Liver (tissue), 9 donors: ENCODE data around the gene GIMAP2. TPM values are rescaled to one million over a fixed set of nuclear protein-coding genes. Genes with fewer than 3 reads are reported as not detected.

Experiments used
- DNase-seq: peaks from one replicate; pipeline ENCODE4 v3.0.0-alpha.2; 2017; ENCODE audit warnings: low spot score
- H3K27ac ChIP-seq, 2 donors: one replicate each; pipeline ENCODE4 v1.7.0; 2013; ENCODE audit warnings: inconsistent platforms in 2 of 2, low read length in 2 of 2, control low read depth in 1 of 2, low read depth in 1 of 2, mild to moderate bottlenecking in 1 of 2
- H3K27me3 ChIP-seq, 4 donors: one replicate each; pipeline versions ENCODE4 v1.6.1 to v1.7.0; 2013; ENCODE audit warnings: low read length in 3 of 4, inconsistent platforms in 1 of 4, mild to moderate bottlenecking in 1 of 4, moderate library complexity in 1 of 4; ENCODE audit not compliant: control insufficient read depth in 4 of 4, insufficient read depth in 4 of 4
- H3K36me3 ChIP-seq, 4 donors: one replicate each; pipeline versions ENCODE4 v1.6.1 to v1.7.0; 2013; ENCODE audit warnings: low read length in 3 of 4, mild to moderate bottlenecking in 3 of 4, low read depth in 1 of 4, moderate library complexity in 1 of 4; ENCODE audit not compliant: control insufficient read depth in 4 of 4, insufficient read depth in 3 of 4
- H3K4me1 ChIP-seq, 4 donors: one replicate each; pipeline versions ENCODE4 v1.6.1 to v1.7.0; 2013; ENCODE audit warnings: low read length in 3 of 4, mild to moderate bottlenecking in 3 of 4, moderate library complexity in 1 of 4; ENCODE audit not compliant: control insufficient read depth in 4 of 4, insufficient read depth in 4 of 4
- H3K4me3 ChIP-seq, 3 donors: one replicate each; pipeline versions ENCODE4 v1.6.1 to v1.7.0; 2013; ENCODE audit warnings: low read length in 3 of 3, control low read depth in 1 of 3, low read depth in 1 of 3, mild to moderate bottlenecking in 1 of 3
- H3K9ac ChIP-seq, 2 donors: one replicate each; pipeline ENCODE4 v1.7.0; 2013; ENCODE audit warnings: low read length in 2 of 2, mild to moderate bottlenecking in 2 of 2, moderate library complexity in 2 of 2, control low read depth in 1 of 2, low read depth in 1 of 2
- H3K9me3 ChIP-seq, 4 donors: one replicate each; pipeline versions ENCODE4 v1.6.1 to v1.7.0; 2013; ENCODE audit warnings: low read length in 3 of 4; ENCODE audit not compliant: control insufficient read depth in 4 of 4
- ATF3 ChIP-seq: IDR thresholded peaks from 2 replicates; pipeline ENCODE4 v1.6.1; 2016; ENCODE audit warnings: antibody characterized with exemption
- CTCF ChIP-seq: fragments of 150-350 bp; IDR thresholded peaks from 2 replicates; pipeline ENCODE4 v1.5.1; 2017; ENCODE audit warnings: improper control_type of control experiment, low read depth, low read length; ENCODE audit not compliant: missing input control
- EGR1 ChIP-seq, 2 donors: IDR thresholded peaks; 2 replicates each; pipeline ENCODE4 v1.6.1; 2016 to 2018; ENCODE audit warnings: antibody characterized with exemption in 2 of 2, low read depth in 2 of 2
- FOXA1 ChIP-seq: IDR thresholded peaks from 2 replicates; pipeline ENCODE4 v1.6.1; 2016; ENCODE audit warnings: antibody characterized with exemption
- FOXA2 ChIP-seq: IDR thresholded peaks from 2 replicates; pipeline ENCODE4 v1.6.1; 2016; ENCODE audit warnings: antibody characterized with exemption
- GABPA ChIP-seq, 2 donors: IDR thresholded peaks in 1 of 2; conservative IDR thresholded peaks in 1 of 2; 2 replicates each; pipeline ENCODE4 v1.6.1; 2016; ENCODE audit warnings: antibody characterized with exemption in 2 of 2, mild to moderate bottlenecking in 1 of 2, moderate library complexity in 1 of 2
- HNF4A ChIP-seq, 2 donors: conservative IDR thresholded peaks; 2 replicates each; pipeline ENCODE4 v1.6.1; 2016; ENCODE audit warnings: antibody characterized with exemption in 2 of 2, mild to moderate bottlenecking in 2 of 2
- HNF4G ChIP-seq: IDR thresholded peaks from 2 replicates; pipeline ENCODE4 v1.6.1; 2016; ENCODE audit warnings: antibody characterized with exemption
- JUND ChIP-seq, 2 donors: IDR thresholded peaks; 2 replicates each; pipeline ENCODE4 v1.6.1; 2016; ENCODE audit warnings: antibody characterized with exemption in 2 of 2
- NR2F2 ChIP-seq: IDR thresholded peaks from 2 replicates; pipeline ENCODE4 v1.6.1; 2016; ENCODE audit warnings: antibody characterized with exemption
- RAD21 ChIP-seq, 2 donors: IDR thresholded peaks; 2 replicates each; pipeline ENCODE4 v1.6.1; 2016; ENCODE audit warnings: antibody characterized with exemption in 2 of 2, mild to moderate bottlenecking in 2 of 2
- RXRA ChIP-seq, 2 donors: IDR thresholded peaks; 2 replicates each; pipeline ENCODE4 v1.6.1; 2017 to 2018; ENCODE audit warnings: antibody characterized with exemption in 2 of 2, mild to moderate bottlenecking in 1 of 2
- SP1 ChIP-seq: IDR thresholded peaks from 2 replicates; pipeline ENCODE4 v1.6.1; 2018; ENCODE audit warnings: antibody characterized with exemption, mild to moderate bottlenecking
- TAF1 ChIP-seq: conservative IDR thresholded peaks from 2 replicates; pipeline ENCODE4 v1.6.1; 2016; ENCODE audit warnings: antibody characterized with exemption, mild to moderate bottlenecking
- YY1 ChIP-seq: IDR thresholded peaks from 2 replicates; pipeline ENCODE4 v1.6.1; 2016; ENCODE audit warnings: antibody characterized with exemption, mild to moderate bottlenecking
- ZBTB33 ChIP-seq: IDR thresholded peaks from 2 replicates; pipeline ENCODE4 v1.6.1; 2016; ENCODE audit warnings: antibody characterized with exemption
- WGBS: extraction: QIAGEN DNeasy Blood & Tissue Kit; methylation state at CpG from one replicate; pipeline ENCODE4 v1.1.7; 2013; 5-methylcytosine and 5-hydroxymethylcytosine counted together
- polyA plus RNA-seq, 2 donors: library from polyadenylated mRNA; stranded (reverse) in 1 of 2; unstranded in 1 of 2; fragments of 200-250 nt in 1 of 2; fragments of >200 nt in 1 of 2; fragmentation: Nextera tagmentation in 1 of 2; extraction: Ambion mirVana in 1 of 2; gene quantifications; one replicate each; pipeline versions ENCODE4 v1.2.1 to v1.2.3, GENCODE V29; 2013 to 2015
- total RNA-seq, 2 donors: library from RNA; depleted of rRNA; stranded (reverse); fragments of >200 nt; gene quantifications; one replicate each; pipeline ENCODE4 v1.2.3, GENCODE V29; 2014
- TF ChIP-seq, protein P1 (sequence below): IDR thresholded peaks from 2 replicates; pipeline ENCODE4 v1.6.1; 2016; ENCODE audit warnings: antibody characterized with exemption, mild to moderate bottlenecking
- TF ChIP-seq, protein P2 (sequence below): IDR thresholded peaks from 2 replicates; pipeline ENCODE4 v1.6.1; 2016; ENCODE audit warnings: antibody characterized with exemption
- donor health status: healthy.
- donor health status: healthy.
- donor health status: healthy.
- donor health status: healthy.
- donor health status: healthy.

GIMAP2 gene
- total and polyA plus RNA-seq, 4 donors = 4.9 to 9.2 (median 6.0) TPM

- Histone ChIP-seq H3K4me3 (no peak overlapping the region), H3K27ac (no peak overlapping the region), H3K9ac (no peak overlapping the region), H3K9me3 (peaks cover 0 to 8% (median 2%) of the 10 kb centered on the region in 4 donors), H3K4me1 (no peaks in the 10 kb centered on the region), H3K36me3 (peaks cover 0 to 15% (median 3%) of the 10 kb centered on the region in 4 donors), H3K27me3 (no peaks in the 10 kb centered on the region)
- 70% methylated on average over 2 of the region's 2 CpGs for WGBS
- no peak for DNase-seq
- TF ChIP-seq, protein P1, sequence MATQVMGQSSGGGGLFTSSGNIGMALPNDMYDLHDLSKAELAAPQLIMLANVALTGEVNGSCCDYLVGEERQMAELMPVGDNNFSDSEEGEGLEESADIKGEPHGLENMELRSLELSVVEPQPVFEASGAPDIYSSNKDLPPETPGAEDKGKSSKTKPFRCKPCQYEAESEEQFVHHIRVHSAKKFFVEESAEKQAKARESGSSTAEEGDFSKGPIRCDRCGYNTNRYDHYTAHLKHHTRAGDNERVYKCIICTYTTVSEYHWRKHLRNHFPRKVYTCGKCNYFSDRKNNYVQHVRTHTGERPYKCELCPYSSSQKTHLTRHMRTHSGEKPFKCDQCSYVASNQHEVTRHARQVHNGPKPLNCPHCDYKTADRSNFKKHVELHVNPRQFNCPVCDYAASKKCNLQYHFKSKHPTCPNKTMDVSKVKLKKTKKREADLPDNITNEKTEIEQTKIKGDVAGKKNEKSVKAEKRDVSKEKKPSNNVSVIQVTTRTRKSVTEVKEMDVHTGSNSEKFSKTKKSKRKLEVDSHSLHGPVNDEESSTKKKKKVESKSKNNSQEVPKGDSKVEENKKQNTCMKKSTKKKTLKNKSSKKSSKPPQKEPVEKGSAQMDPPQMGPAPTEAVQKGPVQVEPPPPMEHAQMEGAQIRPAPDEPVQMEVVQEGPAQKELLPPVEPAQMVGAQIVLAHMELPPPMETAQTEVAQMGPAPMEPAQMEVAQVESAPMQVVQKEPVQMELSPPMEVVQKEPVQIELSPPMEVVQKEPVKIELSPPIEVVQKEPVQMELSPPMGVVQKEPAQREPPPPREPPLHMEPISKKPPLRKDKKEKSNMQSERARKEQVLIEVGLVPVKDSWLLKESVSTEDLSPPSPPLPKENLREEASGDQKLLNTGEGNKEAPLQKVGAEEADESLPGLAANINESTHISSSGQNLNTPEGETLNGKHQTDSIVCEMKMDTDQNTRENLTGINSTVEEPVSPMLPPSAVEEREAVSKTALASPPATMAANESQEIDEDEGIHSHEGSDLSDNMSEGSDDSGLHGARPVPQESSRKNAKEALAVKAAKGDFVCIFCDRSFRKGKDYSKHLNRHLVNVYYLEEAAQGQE = no peak
- TF ChIP-seq JUND (IDR thresholded peaks at IDR 0.05) (no peak), RXRA (IDR thresholded peaks at IDR 0.05) (no peak), EGR1 (IDR thresholded peaks at IDR 0.05; ENCODE audit: low read depth in 2 of 2) (no peak), RAD21 (IDR thresholded peaks at IDR 0.05) (no peak), ZBTB33 (no peak), CTCF (no peak), FOXA1 (no peak), HNF4G (no peak), YY1 (no peak), GABPA (IDR thresholded peaks at IDR 0.05 in 1 of 2, conservative IDR thresholded peaks at IDR 0.05 in 1 of 2) (no peak), HNF4A (conservative IDR thresholded peaks at IDR 0.05) (no peak), TAF1 (no peak), NR2F2 (no peak), FOXA2 (no peak), SP1 (no peak), ATF3 (no peak)
- TF ChIP-seq, protein P2, sequence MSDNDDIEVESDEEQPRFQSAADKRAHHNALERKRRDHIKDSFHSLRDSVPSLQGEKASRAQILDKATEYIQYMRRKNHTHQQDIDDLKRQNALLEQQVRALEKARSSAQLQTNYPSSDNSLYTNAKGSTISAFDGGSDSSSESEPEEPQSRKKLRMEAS = no peak
Measured at GRCh38 chr7:150695654-150696053, 10.1 kb downstream of the GIMAP2 start.

- Histone ChIP-seq H3K27me3 (no peaks in the 10 kb centered on the region), H3K36me3 (no peaks in the 10 kb centered on the region), H3K4me3 (no peak overlapping the region), H3K4me1 (no peaks in the 10 kb centered on the region), H3K9me3 (peaks cover 4 to 25% (median 14%) of the 10 kb centered on the region in 4 donors), H3K27ac (no peak overlapping the region), H3K9ac (no peak overlapping the region)
- 78% methylated on average over 1 of the region's 1 CpG for WGBS
- DNase-seq = no peak
- TF ChIP-seq HNF4A (conservative IDR thresholded peaks at IDR 0.05) = no peak
- no peak for TF ChIP-seq RAD21 (IDR thresholded peaks at IDR 0.05)
- TF ChIP-seq FOXA2 = no peak
- TF ChIP-seq HNF4G = no peak
- TF ChIP-seq EGR1 (IDR thresholded peaks at IDR 0.05; ENCODE audit: low read depth in 2 of 2) = no peak
- no peak for TF ChIP-seq CTCF
- no peak for TF ChIP-seq FOXA1
- TF ChIP-seq, protein P1 = no peak
- no peak for TF ChIP-seq YY1
- no peak for TF ChIP-seq JUND (IDR thresholded peaks at IDR 0.05)
- no peak for TF ChIP-seq SP1
- TF ChIP-seq GABPA (IDR thresholded peaks at IDR 0.05 in 1 of 2, conservative IDR thresholded peaks at IDR 0.05 in 1 of 2) = no peak
- TF ChIP-seq RXRA (IDR thresholded peaks at IDR 0.05) = no peak
- TF ChIP-seq, protein P2 = no peak
Measured at GRCh38 chr7:150703209-150703608, 17.7 kb downstream of the GIMAP2 start.
